HG03025 (cell line): Measurements from ENCODE around the gene INPP4B.
"Not testable (repeated sequence)": the region's sequence is repeated elsewhere in the genome, so short reads cannot be mapped to it uniquely, and the experiment has no call there.

Source experiments
- ATAC-seq: cut with Tn5 transposase; IDR thresholded peaks from one replicate; pipeline ENCODE4 v1.9.1; 2021; ENCODE audit warnings: mild to moderate bottlenecking, moderate library complexity; ENCODE audit not compliant: unreplicated experiment, low FRiP score

Gene INPP4B

GRCh38 chr4:142690406-142691163 is 155.5 kb downstream of the INPP4B start:
- no peak for ATAC-seq

- no peak for ATAC-seq
Observed at GRCh38 chr4:142687547-142688275, 158.4 kb downstream of the INPP4B start.

- ATAC-seq: no peak
Observed at GRCh38 chr4:142686081-142686480, 160.0 kb downstream of the INPP4B start.

- no peak for ATAC-seq
Observed at GRCh38 chr4:142683997-142684396, 162.1 kb downstream of the INPP4B start.

- no peak for ATAC-seq
Observed at GRCh38 chr4:142683503-142683902, 162.6 kb downstream of the INPP4B start.

GRCh38 chr4:142671516-142671915 is 174.6 kb downstream of the INPP4B start:
- ATAC-seq: no peak

GRCh38 chr4:142663828-142664227 is 182.3 kb downstream of the INPP4B start:
- ATAC-seq: no peak

GRCh38 chr4:142660728-142661127 is 185.4 kb downstream of the INPP4B start:
- ATAC-seq: no peak

GRCh38 chr4:142656178-142656577 is 189.9 kb downstream of the INPP4B start:
- no peak for ATAC-seq

- no peak for ATAC-seq
Observed at GRCh38 chr4:142648378-142648777, 197.7 kb downstream of the INPP4B start.

- ATAC-seq: peak; percentile 77
Observed at GRCh38 chr4:142645475-142646108, 200.5 kb downstream of the INPP4B start.

- not testable (repeated sequence) for ATAC-seq
Observed at GRCh38 chr4:142644628-142645027, 201.5 kb downstream of the INPP4B start.

GRCh38 chr4:142637614-142638013 is 208.5 kb downstream of the INPP4B start:
- ATAC-seq: no peak

- ATAC-seq: no peak
Observed at GRCh38 chr4:142631836-142632235, 214.3 kb downstream of the INPP4B start.

GRCh38 chr4:142615324-142615665 is 230.8 kb downstream of the INPP4B start:
- no peak for ATAC-seq

GRCh38 chr4:142614621-142615323 is 231.3 kb downstream of the INPP4B start:
- ATAC-seq: no peak

GRCh38 chr4:142607976-142608375 is 238.1 kb downstream of the INPP4B start:
- ATAC-seq: no peak

GRCh38 chr4:142600952-142601351 is 245.1 kb downstream of the INPP4B start:
- ATAC-seq: no peak

GRCh38 chr4:142598132-142598531 is 248.0 kb downstream of the INPP4B start:
- no peak for ATAC-seq

- ATAC-seq: no peak
Observed at GRCh38 chr4:142596595-142596994, 249.5 kb downstream of the INPP4B start.

- ATAC-seq: no peak
Observed at GRCh38 chr4:142596121-142596520, 250.0 kb downstream of the INPP4B start.
